Measurements from ENCODE around the gene AK4.

AK4 gene

GRCh38 chr1:65176591-65176990 is 28.6 kb downstream of the AK4 start:
- no peak for DNase-seq (ENCODE audit: low read depth)

- DNase-seq (ENCODE audit: low read depth): no peak
These were observed 29.5 kb downstream of the AK4 start for GRCh38 chr1:65177457-65177856.

GRCh38 chr1:65178235-65178634 is 30.2 kb downstream of the AK4 start:
- no peak for DNase-seq (ENCODE audit: low read depth)

GRCh38 chr1:65179148-65179547 is 31.1 kb downstream of the AK4 start:
- no peak for DNase-seq (ENCODE audit: low read depth)

GRCh38 chr1:65180977-65181376 is 33.0 kb downstream of the AK4 start:
- DNase-seq (ENCODE audit: low read depth): no peak

GRCh38 chr1:65182658-65183268 is 34.8 kb downstream of the AK4 start:
- DNase-seq (ENCODE audit: low read depth): no peak

- no peak for DNase-seq (ENCODE audit: low read depth)
These were observed 41.6 kb downstream of the AK4 start for GRCh38 chr1:65189576-65190115.

- no peak for DNase-seq (ENCODE audit: low read depth)
These were observed 42.2 kb downstream of the AK4 start for GRCh38 chr1:65190229-65190628.

- no peak for DNase-seq (ENCODE audit: low read depth)
These were observed 45.2 kb downstream of the AK4 start for GRCh38 chr1:65193129-65193695.

- no peak for DNase-seq (ENCODE audit: low read depth)
These were observed 47.8 kb downstream of the AK4 start for GRCh38 chr1:65195495-65196417.

- DNase-seq (ENCODE audit: low read depth): no peak
These were observed 48.9 kb downstream of the AK4 start for GRCh38 chr1:65196926-65197325.

GRCh38 chr1:65197636-65198035 is 49.6 kb downstream of the AK4 start:
- DNase-seq (ENCODE audit: low read depth): no peak

GRCh38 chr1:65198096-65198495 is 50.1 kb downstream of the AK4 start:
- no peak for DNase-seq (ENCODE audit: low read depth)

GRCh38 chr1:65200411-65200810 is 52.4 kb downstream of the AK4 start:
- no peak for DNase-seq (ENCODE audit: low read depth)

- DNase-seq (ENCODE audit: low read depth): no peak
These were observed 58.8 kb downstream of the AK4 start for GRCh38 chr1:65206836-65207235.

- no peak for DNase-seq (ENCODE audit: low read depth)
These were observed 59.3 kb downstream of the AK4 start for GRCh38 chr1:65207317-65207716.

GRCh38 chr1:65208563-65208973 is 60.6 kb downstream of the AK4 start:
- DNase-seq (ENCODE audit: low read depth): no peak

- DNase-seq (ENCODE audit: low read depth): no peak
These were observed 61.2 kb downstream of the AK4 start for GRCh38 chr1:65209005-65209885.

GRCh38 chr1:65210325-65210724 is 62.3 kb downstream of the AK4 start:
- no peak for DNase-seq (ENCODE audit: low read depth)

- no peak for DNase-seq (ENCODE audit: low read depth)
These were observed 63.3 kb downstream of the AK4 start for GRCh38 chr1:65211331-65211730.

GRCh38 chr1:65213271-65214023 is 65.4 kb downstream of the AK4 start:
- no peak for DNase-seq (ENCODE audit: low read depth)

Measured in stimulated activated CD8-positive, alpha-beta memory T cell treated with anti-CD3 and anti-CD28 coated beads, Interleukin-15, amount 100 ng/mL, for 24 hours (primary cell).